GM12873 (cell line): ENCODE results near the gene NFIB.

ENCODE experiments used
- CTCF ChIP-seq: IDR thresholded peaks from 2 replicates; pipeline ENCODE4 v1.5.1; 2012; ENCODE audit warnings: low read depth, mild to moderate bottlenecking, moderate library complexity, low read length, control low read depth; ENCODE audit not compliant: insufficient read depth; ENCODE audit errors: missing control alignments

The NFIB gene

GRCh38 chr9:14066032-14066431 is 247.9 kb downstream of the NFIB start:
- no peak for TF ChIP-seq CTCF

GRCh38 chr9:14064940-14065339 is 249.0 kb downstream of the NFIB start:
- TF ChIP-seq CTCF = no peak

- TF ChIP-seq CTCF = no peak
Observed at GRCh38 chr9:14063756-14064155, 250.2 kb downstream of the NFIB start.

DNA sequence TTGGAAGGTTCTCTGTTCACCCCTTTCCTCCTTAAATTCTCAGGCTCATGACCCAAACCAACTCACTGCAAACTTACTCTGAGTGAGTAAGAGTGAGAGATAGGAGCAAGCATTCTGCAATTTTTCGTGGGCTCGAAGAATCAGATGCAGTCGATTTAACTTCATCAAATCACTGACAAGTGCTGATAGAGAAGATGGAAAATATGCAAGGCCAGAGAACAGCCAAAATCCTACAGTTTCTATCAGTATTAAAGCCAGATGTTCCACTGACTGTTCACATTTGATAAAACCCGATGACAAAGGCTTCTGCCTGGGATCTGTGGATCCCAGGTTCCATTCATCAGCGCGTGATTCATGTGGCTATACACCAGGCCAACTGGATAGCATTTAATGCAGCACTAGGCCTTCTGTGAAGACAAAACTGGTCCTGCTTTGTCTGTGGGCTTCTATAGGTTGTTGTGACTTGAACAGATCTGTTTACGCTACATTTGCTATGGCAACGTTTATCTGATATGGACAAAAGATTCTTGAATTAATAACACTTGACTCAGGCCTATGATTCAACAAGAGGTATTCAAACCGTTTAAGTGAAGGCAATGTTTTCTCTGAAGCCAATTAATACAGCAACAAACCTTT is 251.2 kb downstream of the NFIB start:
- no peak for TF ChIP-seq CTCF

DNA sequence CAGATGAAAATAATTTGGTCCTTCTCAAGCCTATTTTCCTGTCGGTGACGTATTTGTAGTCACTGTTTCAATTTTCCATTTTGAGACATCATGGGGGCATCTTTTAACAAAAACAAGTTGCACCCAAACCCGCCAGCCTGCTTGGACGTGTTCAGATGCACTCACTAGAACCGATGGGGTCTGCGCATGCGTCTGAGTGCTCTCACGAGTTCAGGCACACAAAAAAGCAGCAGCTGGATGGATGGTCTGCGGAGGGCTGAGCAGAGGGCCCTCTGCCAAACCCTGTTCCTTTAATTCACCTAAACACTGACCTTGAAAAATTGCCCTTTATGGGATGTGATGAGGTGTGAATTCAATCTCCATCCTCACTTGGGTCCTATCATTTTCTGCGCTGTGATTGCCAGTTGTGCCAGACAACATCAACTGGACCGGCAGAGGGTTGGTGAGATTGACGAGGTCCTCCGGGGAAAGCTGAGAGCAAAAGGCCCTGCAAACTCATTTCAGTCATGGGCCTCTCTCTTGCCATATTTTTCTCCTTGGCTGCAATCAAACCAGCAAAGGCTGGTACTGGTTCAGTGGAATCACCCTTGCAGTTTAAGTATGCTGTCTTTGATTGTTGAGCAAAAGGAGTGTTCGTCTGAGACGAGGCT is 251.9 kb downstream of the NFIB start:
- no peak for TF ChIP-seq CTCF

DNA sequence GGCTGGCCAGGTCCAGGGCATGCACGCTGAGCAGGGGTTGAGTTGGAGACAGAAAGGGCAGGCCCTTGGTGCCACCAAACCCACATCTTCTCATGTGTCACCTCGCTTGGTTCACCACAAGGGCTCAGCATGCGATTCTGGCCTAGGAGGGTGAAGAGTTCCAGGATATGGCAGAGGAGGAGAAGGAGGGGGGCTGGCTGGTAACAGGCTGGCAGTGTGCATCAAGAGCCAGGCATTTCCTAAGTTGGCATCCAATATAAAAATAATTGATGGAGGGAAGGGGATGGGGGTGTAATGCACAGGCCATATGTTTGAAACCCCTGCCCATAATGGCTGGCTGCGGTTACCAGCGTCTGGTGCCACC is 255.6 kb downstream of the NFIB start:
- TF ChIP-seq CTCF = no peak

GRCh38 chr9:14057368-14058324 is 256.3 kb downstream of the NFIB start:
- TF ChIP-seq CTCF = no peak
